Dermis blood vessel endothelial cell (primary cell): Measurements from ENCODE around the gene CPLANE2. TPM values are rescaled to one million over a fixed set of nuclear protein-coding genes. Genes with fewer than 3 reads are reported as not detected.
A peak's percentile ranks its signal among the peaks of the same experiment; 100 is the strongest.
"Not testable (repeated sequence)": the region's sequence is repeated elsewhere in the genome, so short reads cannot be mapped to it uniquely, and the experiment has no call there.

Experiments used
- DNase-seq: peaks from one replicate; pipeline ENCODE4 v3.0.0; 2010
- total RNA-seq: library from RNA; depleted of rRNA; stranded (reverse); fragments of >200 nt; gene quantifications from 2 replicates; pipeline ENCODE4 v1.2.3, GENCODE V29; 2014

Gene CPLANE2
- total RNA-seq, 1 donor from 2014 or later, result 9.5 TPM

DNA sequence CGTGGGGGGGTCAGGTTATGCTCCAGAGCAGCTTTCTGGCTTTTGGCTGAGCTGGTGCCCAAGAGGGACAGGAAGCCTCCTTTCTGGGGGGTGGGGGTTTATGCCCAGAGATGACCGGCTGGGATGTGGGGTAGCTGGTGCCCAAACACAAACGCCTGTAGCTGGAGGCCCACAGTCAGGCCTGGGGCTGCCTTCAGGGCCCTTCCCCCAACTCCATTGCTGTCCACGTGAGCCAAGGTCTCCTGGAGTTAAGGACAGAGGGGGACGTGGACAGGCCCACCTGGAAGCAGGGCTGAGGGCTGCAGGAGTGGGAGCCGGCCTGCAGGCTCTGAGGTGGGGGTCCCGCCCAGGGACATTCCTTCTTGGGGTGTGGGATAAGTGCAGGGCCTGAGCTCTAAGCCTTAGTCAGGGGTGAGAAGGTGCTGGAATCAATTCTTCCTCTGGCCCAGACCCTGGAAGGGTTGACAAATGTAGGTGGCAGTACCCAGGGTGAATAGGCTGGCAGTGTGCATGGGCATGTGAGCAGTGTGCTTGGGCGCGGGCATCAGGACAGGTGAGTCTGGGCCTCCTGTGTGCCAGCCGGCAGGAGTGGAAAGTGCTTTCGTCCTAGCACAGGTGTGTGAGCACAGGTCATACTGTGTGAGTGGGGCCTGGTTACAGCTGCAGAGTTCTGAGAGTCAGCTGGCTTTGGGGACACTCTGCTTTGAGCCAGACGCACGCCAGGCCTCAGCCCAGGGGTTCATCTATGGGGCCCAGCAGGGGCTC, 6.8 kb downstream of the CPLANE2 start:
- DNase-seq, result no peak

DNA sequence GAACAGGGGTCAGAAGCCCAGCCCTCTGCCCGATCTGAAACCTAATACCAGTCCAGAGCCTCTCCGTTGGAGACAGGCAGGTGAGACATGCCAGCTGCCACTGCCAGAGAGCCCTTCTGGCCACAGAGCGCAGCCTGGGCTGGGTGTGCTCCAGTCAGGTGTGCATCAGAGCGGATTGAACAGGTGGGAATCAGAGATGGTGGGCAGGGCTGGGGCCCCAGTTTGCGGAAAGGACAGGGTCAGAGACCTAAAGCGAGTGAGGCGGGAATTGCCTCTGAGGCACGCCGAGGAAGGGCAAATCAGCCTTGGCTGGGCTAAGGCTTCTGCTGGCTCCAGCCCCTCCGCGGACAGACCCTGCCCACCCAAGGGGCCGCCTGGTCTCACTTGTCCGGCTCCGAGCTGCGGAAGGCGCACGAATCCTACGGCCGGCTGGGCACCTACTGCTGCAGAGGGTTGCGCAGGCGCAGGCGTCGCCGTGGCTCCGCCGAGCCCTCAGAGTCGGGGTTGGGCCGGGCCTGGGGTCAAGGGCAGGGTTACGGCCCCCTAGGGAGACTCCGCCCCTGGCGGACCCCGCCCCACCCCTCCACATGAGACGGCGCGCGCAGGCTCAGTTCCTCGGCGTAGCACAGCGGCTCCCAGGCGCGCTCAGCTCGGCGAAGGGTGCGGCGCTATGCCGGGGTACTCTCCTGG, 10.3 kb downstream of the CPLANE2 start:
- no peak for DNase-seq

DNA sequence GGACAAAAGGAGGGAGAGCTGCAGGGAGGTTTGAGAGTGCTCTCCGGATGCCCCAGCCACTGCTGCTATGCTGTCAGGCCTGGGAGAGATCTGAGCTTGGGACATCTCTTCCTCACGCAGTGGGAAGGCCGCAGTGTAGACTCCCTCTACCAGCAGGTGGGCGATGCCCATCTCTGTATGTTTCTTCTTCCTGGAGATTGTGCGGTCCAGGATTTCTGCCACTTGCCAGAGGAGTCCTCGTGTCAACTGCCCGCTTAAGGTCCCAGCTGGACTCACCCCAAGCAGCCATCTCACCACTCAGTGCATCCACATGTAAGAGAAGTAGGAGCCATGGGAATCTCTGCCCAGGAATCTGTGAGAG, 10.9 kb downstream of the CPLANE2 start:
- no peak for DNase-seq

DNA sequence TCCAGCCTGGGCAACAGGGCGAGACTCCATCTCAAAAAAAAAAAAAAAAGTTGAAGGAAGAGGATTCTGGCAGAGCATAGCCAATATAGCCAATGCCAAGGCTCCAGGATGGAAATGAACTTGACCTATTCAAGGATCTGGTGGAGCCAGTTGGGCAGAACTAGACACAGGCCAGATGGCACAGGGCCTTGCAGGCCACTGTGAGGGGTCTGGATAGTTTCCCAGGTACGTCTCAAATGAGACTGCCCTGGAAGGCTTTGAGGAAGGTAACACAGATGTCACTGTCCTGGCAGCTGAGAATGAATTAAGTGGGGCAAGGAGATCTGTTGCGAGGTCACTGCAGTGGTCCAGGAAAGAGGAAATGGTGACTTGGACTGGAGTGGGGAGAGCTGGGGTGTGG, 12.5 kb downstream of the CPLANE2 start:
- no peak for DNase-seq

DNA sequence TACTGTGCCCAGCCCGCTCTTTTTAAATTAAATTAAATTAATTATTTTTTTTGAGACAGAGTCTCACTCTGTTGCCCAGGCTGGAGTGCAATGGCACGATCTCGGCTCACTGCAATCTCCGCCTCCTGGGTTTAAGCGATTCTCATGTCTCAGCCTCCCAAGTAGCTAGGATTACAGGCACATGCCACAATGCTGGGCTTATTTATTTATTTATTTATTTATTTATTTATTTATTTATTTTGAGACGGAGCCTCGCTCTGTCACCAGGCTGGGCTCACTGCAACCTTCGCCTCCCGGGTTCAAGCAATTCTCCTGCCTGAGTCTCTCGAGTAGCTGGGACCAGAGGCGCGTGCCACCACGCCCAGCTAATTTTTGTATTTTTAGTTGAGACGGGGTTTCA, 14.3 kb downstream of the CPLANE2 start:
- DNase-seq, result not testable (repeated sequence)

DNA sequence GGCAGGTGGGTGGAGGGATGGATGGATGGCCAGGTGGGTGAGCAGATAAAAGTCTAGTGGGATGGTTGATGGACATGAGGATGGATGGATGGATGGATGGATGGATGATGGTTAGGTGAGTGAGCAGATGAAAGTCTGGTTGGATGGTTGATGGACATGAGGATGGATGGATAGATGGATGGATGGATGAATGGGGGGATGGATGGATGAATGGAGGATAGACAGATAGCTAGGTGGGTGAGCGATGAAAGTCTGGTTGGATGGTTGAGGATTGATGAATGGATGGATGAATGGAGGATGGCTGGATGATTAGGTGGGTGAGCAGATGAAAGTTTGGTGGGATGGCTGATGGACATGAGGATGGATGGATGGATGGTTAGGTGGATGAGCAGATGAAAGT, 15.5 kb downstream of the CPLANE2 start:
- DNase-seq, result no peak

DNA sequence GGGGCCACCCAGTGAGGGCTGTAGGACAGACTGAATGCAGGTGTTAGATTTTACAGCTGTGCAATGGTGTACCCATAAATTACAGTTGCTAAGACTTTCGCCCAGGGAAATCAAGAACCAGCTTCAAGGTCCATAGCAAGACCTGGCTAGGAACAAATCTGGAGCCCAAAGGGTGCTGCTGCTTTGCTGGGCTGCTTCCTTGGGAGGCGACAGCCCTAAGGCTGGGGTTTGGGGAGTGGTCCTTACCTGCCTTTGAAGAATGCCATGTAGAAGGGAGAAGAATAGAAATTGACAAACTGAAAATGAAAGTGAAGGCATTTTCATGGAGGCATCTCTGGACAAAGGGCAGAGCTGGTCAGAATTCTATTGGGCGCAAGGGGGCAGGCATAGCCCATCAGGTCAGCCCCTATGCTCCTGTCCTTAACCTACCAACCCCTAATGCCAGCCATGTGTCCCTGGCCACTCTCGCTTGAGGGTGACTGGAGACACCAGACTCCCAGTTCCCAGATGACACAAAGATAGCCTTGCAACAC, 16.9 kb downstream of the CPLANE2 start:
- no peak for DNase-seq

DNA sequence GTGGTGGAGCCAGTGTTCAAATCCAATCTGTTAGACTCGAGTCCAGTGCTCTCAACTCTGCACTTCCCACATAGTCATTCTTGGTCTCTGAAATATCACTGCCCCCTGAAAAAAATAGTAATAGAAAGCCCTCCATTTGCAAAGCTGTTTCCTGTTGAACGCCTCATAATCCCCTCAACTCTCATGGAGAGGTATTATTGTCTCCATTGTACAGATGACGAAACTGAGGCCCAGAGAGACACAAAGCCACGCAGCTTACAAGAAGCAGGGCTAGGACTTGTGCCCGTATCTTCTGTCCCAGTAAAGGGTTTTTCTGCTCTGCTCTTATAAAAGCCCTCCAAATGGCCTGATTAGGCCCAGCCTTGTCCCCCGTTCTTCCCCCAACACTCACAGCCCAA, 18.3 kb downstream of the CPLANE2 start:
- no peak for DNase-seq

DNA sequence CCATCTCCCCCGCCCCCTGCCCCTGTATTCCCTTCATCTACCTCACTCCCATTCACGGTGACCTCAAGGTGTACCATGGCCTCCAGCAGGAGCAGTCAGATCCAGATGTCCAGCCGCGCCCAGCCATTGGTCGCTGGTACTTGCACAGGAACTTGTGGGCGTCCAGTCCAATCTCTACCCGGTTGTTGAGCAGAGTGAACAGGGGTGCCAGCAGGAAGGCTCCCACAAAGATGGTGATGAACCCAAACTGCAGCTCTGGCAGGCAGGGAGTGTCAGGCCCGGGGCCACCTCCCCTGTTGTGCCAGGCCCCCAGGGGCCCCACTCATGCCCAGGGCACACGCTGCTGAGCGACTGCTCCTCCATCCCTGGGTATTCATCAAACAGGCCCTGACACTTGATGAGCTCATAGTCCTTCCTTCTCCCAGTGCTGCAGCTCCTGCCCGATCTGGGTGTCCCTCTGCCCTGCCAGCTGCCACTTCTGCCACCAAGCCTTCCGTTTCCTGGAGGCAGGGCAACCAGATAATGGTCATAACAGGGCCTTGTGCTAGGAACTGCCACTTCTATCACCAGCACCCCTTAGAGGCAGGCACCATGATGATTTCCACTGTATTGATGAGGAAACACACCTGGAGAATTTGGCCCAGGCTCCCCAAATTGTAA, 18.8 kb downstream of the CPLANE2 start:
- DNase-seq, result no peak

DNA sequence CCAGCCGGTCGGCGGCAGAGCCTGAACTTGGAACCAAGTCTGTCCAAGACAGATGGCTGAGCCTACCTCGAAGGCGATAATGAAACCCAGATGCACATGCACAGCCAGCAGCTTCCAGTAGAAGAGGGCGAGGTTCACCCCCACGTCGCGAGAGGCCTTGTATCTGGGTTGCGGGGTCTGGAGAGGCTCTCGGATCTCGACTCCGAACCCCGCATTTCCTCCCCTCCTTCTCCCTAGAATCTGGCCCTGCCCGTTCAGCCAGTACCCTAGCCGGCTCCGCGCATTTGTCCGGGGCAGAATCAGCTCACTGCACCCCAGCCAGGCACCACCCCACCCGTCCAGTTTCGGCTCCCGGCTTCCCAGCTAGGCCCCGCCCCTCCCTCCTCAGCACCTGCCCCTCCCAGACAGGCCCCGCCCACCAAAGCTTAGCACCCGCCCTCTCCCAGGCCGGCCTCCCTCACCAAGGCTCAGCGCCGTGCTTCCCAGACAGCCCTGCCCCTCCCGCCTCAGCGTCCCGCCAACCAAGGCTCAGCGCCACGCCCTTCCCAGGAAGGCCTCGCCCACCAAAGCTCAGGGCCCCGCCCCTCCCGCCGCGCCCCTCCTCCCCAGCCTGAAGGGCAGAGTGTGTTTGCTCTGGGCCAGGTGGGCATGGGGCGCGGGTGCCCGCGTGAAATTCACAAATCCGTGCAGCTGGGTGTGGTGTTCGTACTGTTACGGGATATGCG, 19.8 kb downstream of the CPLANE2 start:
- peak; percentile 98 for DNase-seq

DNA sequence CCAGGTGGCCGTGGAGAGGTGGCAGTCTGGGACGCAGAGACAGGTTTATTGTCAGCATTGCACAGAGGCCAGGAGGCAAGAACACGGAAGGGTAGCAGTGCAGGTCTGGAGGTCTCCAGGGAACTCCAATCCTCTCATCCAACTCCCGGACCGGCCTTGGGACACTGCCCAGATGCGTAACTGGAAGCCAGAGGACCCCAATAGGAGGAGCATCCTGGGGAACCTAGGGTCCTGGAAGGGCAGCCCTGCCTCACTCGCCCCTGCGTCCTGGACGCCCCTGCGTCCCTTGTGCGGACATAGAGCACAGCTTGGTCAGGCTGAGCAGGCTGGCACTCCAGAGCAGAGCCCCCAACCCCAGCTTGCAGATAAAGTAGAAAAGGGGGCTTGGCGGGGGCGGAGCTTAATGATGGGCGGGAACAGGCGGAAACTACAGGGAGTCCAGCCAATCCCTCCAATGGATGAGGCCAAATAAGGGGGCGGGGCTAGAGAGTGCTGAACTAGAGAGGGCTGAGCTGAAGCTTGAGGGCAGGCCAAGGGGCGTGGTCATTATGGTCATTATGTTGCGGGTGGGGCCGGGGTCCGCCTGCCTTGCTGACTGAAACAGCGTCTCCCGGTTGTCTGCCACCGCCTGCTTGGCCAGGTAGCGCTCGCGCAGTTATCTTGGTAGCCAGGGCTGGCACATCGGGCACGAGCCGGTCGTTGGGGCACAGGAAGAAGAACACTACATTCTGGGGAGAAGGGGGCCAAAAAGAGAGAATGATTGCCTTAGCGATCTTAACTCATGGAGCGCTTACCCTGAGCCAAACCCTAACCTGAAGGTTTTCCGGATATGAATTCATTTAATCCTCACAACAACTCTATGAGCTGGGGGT, 20.9 kb downstream of the CPLANE2 start:
- DNase-seq, result peak; percentile 91

DNA sequence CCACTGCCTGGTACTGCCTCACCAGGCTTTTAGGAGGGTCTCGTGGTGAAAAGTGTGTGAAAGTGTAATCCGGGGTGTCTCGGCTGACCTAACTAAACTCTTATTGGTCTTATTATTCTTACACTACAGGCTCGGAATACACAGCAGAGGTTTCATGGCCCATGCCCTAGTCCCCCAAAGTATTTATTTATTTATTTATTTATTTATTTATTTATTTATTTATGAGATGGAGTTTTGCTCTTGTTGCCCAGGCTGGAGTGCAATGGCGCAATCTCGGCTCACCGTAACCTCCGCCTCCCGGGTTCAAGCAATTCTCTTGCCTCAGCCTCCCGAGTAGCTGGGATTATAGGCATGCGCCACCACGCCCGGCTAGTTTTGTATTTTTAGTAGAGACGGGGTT, 21.7 kb downstream of the CPLANE2 start:
- not testable (repeated sequence) for DNase-seq

DNA sequence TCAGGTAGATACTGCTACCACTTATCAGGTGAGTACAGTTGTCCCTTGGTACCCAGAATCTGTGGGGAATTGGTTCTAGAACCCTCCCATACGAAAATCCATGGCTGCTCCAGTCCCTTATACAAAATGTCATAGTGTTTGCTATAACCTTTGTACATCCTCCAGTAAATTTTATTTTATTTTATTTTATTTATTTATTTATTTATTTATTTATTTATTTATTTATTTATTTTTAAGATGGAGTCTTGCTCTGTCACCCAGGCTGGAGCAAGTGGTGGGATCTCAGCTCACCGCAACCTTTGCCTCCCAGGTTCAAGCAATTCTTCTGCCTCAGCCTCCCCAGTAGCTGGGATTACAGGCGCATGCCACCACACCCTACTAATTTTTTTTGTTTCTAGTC, 23.4 kb downstream of the CPLANE2 start:
- DNase-seq, result not testable (repeated sequence)

DNA sequence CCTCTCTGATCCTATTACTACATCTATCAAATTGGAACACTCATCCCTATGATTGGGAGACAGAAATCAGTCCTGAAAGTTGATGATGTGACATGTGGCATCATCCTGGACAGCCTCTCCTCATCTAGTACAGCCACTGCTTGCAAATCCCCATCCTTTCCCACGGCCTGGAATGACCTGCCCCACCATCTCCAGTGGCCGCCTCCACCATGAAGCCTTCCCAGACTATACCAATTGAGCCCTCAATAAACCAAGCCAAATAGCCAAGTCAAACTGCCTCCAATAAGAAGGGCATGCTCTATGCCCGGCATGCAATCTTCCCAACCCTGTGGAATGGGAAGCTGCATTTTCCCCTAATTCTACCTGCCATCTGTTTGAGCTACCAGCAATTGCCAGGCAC, 24.0 kb downstream of the CPLANE2 start:
- no peak for DNase-seq

DNA sequence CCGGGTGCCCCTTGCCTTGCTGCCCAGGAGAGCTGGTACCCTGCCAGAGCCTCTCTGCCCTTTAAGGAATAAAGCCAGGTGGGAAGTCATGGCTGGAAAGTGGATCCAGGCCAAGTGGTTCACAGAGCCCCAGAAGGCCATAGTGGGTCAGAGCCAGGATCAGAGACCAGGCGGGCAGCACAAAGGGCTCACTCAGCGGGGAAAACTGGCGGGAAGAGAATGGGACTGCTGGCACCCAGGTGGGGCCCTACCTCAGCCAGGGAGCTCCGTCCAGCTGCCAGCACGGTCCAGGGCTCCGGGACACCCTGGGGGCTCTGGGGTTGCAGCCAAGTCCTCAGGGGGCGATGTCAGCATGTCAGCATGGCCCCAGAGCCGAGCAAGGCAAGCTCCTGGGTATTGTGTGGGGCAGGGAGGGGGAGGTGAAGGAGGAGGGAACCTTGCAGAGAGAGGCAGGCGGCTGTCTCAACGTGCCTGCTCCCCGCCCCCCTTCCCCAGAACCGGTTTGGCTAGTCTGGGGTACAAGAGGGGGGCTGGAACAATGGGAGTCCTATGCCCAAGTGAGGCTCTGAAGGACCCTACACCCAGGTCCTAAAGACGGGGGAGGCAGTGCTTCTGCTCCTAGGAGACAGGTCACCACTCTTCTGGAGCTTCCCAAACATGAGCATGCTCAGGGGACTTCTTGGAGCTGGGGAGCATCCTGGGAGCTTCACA, 24.6 kb downstream of the CPLANE2 start, which contains the start of gene ARHGEF19:
Gene ARHGEF19 (minus strand): TSS at position 402 of the 711 bp plus-strand sequence. CDS start 3,598 bp downstream, outside the sequence.
- no peak for DNase-seq

DNA sequence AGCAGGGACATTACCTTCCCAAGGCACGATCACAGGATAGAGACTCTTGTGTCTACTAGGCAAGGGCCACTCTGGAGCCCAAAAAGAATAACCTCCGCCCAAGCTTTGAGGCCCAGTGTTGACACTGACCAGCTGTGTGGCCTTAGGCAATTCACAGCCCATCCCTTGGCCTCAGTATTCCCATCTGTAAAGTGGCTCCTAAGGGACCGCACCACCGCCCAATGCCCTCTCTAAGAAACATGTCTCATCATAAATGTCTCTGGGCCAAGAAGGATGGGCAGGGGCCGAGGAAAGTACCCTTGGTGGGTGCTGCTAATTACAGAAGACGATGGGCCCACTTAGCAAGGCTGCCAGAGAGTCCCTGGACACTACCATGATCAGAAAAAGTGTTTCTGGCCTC, 25.2 kb downstream of the CPLANE2 start:
- DNase-seq, result no peak

DNA sequence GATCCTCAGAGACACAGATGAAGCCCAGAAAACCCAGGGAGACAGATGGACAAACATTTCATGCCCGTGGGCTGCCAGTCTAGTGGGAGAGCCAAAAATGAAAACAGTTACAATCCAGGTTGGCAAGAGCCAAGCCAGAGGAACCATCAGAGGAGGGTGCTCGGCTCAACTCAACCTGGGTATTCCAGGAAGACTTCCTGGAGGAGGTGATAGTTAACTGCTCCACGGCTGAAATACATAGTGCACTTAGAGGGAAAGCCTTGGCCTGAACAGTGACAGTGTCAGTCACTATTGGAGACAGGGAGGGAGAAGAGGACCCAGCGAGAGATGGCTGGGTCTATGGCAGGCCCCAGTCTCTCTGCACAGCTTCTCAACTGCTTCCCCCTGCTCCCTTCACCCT, 26.4 kb downstream of the CPLANE2 start:
- no peak for DNase-seq

DNA sequence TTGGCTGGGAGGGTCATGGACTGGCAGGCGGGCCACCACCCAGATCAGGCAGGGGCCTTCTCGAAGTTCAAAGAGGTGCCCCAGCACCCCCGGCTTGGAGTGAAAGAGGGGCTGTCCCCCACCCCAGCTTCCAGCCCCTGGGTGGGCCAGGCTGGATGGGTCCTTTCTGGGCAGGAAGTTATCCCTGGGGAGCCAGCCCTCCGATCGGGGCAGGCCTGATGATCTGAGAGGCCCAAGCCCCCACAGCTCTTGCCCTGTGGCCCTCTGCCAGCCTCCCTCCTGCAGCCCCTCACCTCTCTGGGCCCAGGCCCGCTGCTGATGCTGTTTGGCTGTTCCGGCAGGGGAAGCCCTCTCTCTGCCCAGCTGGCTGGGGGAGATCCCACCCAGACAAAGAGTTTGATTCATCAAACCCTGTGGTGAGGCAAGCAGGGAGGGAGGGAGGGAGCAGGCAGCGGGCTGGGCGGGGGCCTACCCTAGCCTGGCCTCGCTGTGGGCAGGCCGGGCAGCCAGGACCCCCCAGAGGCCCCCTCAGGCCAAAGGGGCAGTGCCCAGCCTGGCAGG, 27.1 kb downstream of the CPLANE2 start:
- DNase-seq, result no peak

DNA sequence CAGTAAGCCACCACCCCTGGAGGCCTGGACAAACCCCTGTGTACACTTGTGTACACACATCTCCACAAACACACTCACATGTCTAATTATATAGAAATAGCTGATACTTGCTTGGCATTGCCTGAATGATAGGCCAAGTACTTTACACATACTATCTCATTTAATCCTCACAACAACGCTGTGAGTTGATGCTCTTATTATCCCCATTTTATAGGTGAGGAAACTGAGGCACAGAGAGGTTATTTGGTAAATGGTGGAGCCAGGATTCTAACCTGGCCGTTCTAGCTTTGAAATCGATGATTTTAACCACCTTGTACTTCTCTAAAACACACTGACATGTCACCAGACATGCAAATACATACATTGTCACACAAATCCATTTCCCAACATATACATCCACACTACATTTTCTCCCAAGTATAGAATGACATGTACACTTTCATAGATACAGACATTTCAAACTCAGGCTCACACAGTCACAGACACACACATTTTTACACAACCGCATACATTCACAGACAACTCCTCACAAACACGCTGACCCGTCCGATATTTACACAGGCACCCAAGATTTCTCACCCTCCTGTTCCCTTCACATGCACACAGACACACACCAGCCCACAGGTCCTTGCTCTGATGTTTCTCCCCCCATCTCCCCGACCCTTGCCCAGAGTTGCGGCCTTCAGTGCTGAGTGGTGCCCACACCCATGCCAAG, 27.7 kb downstream of the CPLANE2 start:
- no peak for DNase-seq
